ENCODE results near the gene NEXMIF.
"Not testable (repeated sequence)": the region's sequence is repeated elsewhere in the genome, so short reads cannot be mapped to it uniquely, and the experiment has no call there.

Gene NEXMIF

DNA sequence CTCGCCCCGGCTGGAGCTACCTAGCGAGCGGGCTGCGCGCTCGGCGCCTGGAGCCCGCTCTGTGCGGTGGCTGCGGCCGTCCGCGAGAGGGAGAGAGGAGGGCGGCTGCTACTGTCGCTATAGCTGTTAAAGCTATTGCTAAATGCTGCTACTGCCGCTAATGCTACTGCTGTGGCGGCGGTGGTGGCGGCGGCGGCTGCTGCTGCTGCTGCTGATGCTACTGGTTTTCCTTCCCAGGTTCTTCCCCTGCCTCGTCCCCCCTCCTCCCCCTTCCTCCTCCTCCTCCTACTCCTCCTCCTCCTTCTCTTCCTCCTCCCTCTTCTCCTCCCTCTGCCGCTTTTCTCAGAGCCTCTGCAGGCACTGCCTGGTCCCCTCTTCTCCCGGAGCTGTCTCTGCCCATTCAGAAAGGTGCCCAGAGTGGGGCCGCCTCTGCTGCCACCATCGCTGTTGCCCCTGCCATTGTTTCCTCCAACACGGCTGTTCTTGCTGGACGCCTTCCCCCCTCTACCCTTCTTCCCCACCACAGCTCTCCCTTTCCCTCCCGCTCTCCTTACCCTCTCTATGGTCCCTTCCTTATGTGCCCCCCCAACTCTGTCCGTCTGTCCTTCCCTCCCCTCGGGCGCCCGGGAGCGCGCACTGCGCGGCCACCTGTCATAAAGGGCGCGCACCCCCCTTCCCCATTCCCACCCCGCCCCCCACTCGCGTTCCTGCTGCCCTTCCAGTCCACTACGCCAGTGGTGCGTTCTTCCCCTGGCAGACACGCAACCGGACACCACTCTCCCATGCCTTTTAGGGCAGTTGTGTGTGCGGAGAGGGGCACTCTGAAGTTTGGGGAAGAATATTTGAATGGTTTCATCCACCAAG is at the start of gene NEXMIF:
TSS of gene NEXMIF (minus strand) at position 228 of the 864 bp plus-strand sequence.
- peak in 1 of 2 experiments; percentile 45 for DNase-seq

DNA sequence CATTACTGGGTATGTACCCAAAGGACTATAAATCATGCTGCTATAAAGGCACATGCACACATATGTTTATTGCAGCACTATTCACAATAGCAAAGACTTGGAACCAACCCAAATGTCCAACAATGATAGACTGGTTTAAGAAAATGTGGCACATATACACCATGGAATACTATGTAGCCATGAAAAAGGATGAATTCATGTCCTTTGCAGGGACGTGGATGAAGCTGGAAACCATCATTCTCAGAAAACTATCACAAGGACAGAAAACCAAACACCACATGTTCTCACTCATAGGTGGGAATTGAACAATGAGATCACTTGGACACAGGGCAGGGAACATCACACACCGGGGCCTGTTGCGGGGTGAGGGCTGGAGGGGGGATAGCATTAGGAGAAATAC is 36.7 kb upstream of the NEXMIF start:
- DNase-seq = not testable (repeated sequence)

- DNase-seq = no peak
Measured at GRCh38 chrX:74949717-74950116, 24.5 kb upstream of the NEXMIF start.

- no peak for DNase-seq
Measured at GRCh38 chrX:74940414-74940813, 15.2 kb upstream of the NEXMIF start.

- DNase-seq = no peak
Measured at GRCh38 chrX:74931214-74931613, 6.0 kb upstream of the NEXMIF start.

DNA sequence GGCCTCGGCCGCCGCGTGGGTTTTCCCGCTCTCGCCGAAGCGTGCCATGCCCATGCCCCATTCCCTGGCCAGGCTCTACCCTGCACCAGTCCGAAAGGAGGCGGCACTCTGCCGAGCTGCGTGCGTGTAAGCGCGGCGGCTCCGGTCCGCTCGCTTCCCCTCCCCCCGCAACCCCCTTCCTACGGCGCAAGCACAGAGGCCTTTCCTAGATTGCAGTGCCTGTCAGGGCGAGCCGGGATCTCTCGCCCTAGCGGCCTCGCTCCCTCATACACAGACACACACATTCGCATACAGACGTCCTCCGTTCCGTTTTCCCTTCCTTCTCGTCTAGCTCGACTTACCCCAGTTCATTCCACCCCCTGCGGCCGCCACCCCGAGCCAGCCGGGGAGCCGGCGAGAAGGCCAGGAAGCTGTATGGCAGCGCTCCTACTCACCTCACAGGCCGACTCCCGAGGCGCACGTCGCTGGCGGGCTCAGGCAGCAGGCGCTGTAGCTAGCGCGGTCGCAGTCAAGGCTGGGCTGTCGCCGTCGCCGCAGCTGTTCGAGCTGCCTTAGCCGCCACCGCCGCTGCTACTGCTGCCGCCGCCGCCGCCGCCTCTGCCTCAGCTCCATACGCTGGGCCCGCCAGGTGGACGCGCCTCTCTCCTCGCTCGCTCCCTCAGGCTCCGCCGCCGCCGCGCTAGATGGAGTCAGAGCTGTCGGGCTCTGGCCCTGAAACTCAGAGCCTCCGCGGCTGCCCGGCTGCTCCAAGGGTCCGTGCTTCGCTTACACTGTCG is 615 bp downstream of the NEXMIF start:
- peak; percentile 46 to 69 for DNase-seq

DNA sequence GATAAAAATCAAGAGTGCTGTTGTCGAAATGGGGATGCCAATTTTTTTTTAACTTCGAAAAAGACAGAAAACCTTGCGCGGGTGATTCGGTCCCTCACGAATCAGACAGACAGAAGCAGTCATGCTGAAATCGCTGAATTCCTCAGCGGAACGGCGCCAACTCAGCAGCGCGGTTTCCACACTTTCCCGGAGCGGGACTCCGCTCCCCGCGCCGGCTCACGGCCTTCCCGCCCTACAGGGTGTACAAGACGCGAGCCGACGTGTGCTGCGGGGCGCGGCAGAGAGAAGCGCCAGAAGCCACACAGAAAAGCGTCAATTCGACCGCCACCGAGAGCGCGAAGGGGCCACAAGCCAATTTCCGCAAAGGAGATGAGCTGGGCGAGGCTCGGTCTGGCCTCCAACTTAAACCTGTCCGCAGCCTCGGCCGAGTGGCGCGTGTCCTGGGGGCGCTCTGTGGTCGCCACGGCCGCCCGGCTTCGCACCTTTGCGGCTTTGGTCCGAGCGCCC is 1.3 kb downstream of the NEXMIF start:
- peak; percentile 36 to 75 for DNase-seq

DNA sequence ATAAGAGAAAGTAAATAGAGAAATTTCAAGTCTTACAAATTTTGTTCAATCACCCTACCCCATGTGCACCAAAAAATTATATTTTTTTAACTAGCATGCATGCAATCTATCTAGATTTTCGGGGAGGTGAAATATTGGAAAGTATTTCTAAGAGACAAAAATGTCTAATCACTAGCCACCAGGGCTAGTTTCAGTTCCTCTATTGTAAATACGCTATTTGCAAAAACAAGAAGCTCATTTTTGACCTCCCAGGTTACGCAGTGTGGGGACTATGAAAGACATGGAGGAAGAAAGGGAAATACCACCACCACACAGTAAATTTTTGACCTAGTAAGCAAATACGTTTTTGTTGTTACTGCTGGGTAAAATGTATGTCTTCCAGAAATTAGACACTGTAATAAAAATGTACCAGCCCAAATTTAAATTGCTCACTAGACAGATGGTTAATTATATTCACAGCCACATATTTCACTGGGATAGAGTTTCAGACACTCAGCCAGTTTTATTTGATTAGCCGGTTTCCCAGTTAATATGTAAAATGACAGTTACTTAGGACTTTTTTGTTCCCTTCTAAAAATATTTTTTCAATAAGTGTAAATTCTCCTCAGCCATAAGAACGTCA is 2.2 kb downstream of the NEXMIF start:
- DNase-seq = peak in 1 of 2 experiments; percentile 14

DNA sequence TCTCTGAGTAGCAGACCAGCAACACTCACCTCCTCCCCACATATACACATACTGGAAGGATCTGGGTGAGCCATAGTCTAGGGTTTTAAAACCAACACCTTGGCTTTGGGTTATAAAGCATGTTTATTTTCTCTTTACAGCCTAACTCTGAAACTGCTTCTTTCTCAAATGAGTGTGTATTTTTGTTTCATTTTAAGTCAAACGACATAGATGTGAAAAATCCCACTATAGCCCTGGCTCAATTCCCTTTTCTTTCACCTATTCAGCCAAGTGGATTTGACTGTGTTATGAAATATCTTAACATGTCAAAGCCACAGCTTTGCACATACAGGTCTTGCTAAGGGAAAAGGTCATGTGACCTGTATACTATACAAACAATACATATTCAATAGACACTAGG is 13.8 kb downstream of the NEXMIF start:
- DNase-seq = no peak

- peak; percentile 5 to 36 for DNase-seq
Measured at GRCh38 chrX:74906417-74906816, 18.8 kb downstream of the NEXMIF start.

GRCh38 chrX:74902806-74903205 is 22.4 kb downstream of the NEXMIF start:
- peak in 1 of 2 experiments; percentile 3 for DNase-seq

- no peak for DNase-seq
Measured at GRCh38 chrX:74892561-74892960, 32.7 kb downstream of the NEXMIF start.

- DNase-seq = no peak
Measured at GRCh38 chrX:74890676-74891430, 34.4 kb downstream of the NEXMIF start.

DNA sequence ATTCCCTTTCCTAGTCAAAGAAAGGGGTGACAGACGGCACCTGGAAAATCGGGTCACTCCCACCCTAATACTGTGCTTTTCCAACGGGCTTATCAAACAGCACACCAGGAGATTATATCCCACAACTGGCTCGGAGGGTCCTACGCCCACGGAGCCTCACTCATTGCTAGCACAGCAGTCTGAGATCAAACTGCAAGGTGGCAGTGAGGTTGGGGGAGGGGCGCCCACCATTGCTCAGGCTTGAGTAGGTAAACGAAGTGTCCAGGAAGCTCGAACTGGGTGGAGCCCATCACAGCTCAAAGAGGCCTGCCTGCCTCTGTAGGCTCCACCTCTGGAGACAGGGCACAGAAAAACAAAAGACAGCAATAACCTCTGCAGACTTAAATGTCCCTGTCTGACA is 42.9 kb downstream of the NEXMIF start:
- not testable (repeated sequence) for DNase-seq

GRCh38 chrX:74865725-74866124 is 59.5 kb downstream of the NEXMIF start:
- DNase-seq = no peak

- no peak for DNase-seq
Measured at GRCh38 chrX:74853255-74853654, 72.0 kb downstream of the NEXMIF start.

DNA sequence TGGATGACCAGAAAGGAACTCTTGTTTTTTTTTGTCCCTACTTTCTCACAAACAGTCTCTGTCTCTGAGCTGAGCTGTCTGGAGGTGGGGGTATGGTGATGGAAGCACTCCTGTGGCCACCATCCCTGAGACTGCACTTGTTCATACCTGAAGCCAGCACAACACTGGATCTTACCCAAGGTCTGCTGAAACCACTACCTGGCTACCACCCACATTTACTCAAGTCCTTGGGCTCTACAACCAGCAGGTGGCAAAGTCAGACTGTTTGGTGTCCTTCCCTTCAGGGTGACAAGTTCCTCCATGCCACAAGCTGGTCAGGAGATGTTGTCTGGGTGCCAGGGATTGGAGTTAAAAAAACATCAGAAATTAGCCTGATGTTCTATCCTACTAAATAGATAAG is 89.7 kb downstream of the NEXMIF start:
- no peak for DNase-seq

- not testable (repeated sequence) for DNase-seq
Measured at GRCh38 chrX:74819797-74820196, 105.5 kb downstream of the NEXMIF start.

- DNase-seq = peak in 1 of 2 experiments; percentile 35
Measured at GRCh38 chrX:74814681-74815080, 110.6 kb downstream of the NEXMIF start.

GRCh38 chrX:74804574-74804973 is 120.7 kb downstream of the NEXMIF start:
- peak in 1 of 2 experiments; percentile 2 for DNase-seq

GRCh38 chrX:74800062-74800461 is 125.2 kb downstream of the NEXMIF start:
- DNase-seq = no peak

DNA sequence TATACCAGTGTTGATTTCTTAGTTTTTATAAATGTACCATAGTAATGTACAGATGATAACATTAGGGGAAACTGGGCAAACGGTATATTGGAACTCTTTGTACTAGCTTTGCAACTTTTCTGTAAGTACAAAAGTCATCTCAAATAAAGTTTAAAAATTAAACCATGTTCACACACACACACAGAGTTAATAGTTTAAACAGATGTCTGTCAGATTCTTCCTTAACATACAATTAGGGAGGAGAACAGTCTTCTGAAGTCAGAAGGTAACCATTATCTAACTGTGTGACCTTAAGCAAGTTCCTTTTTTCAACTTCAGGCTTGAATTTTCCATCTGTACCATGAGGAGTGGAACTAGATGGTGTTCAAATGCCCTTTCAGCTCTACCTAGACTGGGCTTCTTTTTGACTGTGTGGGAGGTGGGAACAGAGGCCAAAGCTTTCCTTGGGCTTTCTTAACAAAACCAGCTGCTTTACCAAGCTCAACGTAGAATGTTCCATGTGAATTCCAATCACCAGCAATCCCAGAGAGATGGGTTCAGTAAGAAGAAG is 127.8 kb downstream of the NEXMIF start:
- DNase-seq = no peak

Measured in NCI-H446 (cell line).